SU-DHL-6 (cell line): ENCODE data around the gene IL1RL1.

Experiments used
- H2AFZ ChIP-seq: fragments of 200-600 bp; sonication (generic); 2 replicates; pipeline ENCODE4 v1.6.1; 2014; ENCODE audit warnings: low read depth, mild to moderate bottlenecking, moderate library complexity, mixed read lengths, antibody characterized with exemption, low read length; ENCODE audit not compliant: severe bottlenecking
- H3F3A ChIP-seq: fragments of 200-600 bp; shearing (Covaris generic); 2 replicates; pipeline ENCODE4 v1.6.0; 2016; ENCODE audit warnings: antibody characterized with exemption, mild to moderate bottlenecking; ENCODE audit not compliant: insufficient read depth
- H3K27ac ChIP-seq: fragments of 200-600 bp; sonication (generic); 2 replicates; pipeline ENCODE4 v1.5.1; 2016; ENCODE audit warnings: low read depth, mild to moderate bottlenecking, low read length, moderate library complexity, mixed read lengths
- H3K27me3 ChIP-seq: fragments of 200-600 bp; sonication (generic), shearing (Covaris generic); 2 replicates; pipeline ENCODE4 v1.6.0; 2014; ENCODE audit warnings: mild to moderate bottlenecking, low read length
- H3K36me3 ChIP-seq: fragments of 200-600 bp; sonication (generic); 2 replicates; pipeline ENCODE4 v1.6.1; 2014; ENCODE audit warnings: mild to moderate bottlenecking, low read length, mixed read lengths
- H3K4me2 ChIP-seq: fragments of 300-600, 200-600 bp; shearing (Covaris generic), sonication (generic); 2 replicates; pipeline ENCODE4 v1.6.0; 2014; ENCODE audit warnings: low read length, low read depth, mild to moderate bottlenecking; ENCODE audit not compliant: poor library complexity, severe bottlenecking
- H3K4me3 ChIP-seq: fragments of 200-600 bp; sonication (generic); 2 replicates; pipeline ENCODE4 v1.5.1; 2014; ENCODE audit warnings: antibody characterized with exemption, low read length, mild to moderate bottlenecking, mixed read lengths; ENCODE audit not compliant: insufficient read depth, poor library complexity, severe bottlenecking
- H3K79me2 ChIP-seq: fragments of 200-600 bp; sonication (generic); 2 replicates; pipeline ENCODE4 v1.6.1; 2014; ENCODE audit warnings: mild to moderate bottlenecking, low read length, moderate library complexity; ENCODE audit not compliant: insufficient read depth
- H3K9ac ChIP-seq: fragments of 200-600 bp; sonication (generic); 2 replicates; pipeline ENCODE4 v1.7.0; 2014; ENCODE audit warnings: mild to moderate bottlenecking, low read length
- H3K9me2 ChIP-seq: fragments of 200-600 bp; sonication (generic); replicated peaks from 2 replicates; pipeline ENCODE4 v1.6.1; 2014; ENCODE audit warnings: low read length; ENCODE audit not compliant: insufficient read depth
- H3K9me3 ChIP-seq: fragments of 200-600 bp; sonication (generic); 2 replicates; pipeline ENCODE4 v1.6.1; 2014; ENCODE audit warnings: low read length, mixed read lengths; ENCODE audit not compliant: insufficient read depth
- H4K20me1 ChIP-seq: fragments of 200-600 bp; sonication (generic); 2 replicates; pipeline ENCODE4 v1.6.1; 2014; ENCODE audit warnings: low read depth, mild to moderate bottlenecking, antibody characterized with exemption, low read length, moderate library complexity, mixed read lengths
- EZH2phosphoT487 ChIP-seq: fragments of 200-600 bp; sonication (generic), shearing (Covaris generic); conservative IDR thresholded peaks from 2 replicates; pipeline ENCODE4 v1.6.1; 2018; ENCODE audit warnings: mild to moderate bottlenecking, antibody characterized with exemption, low read length, moderate library complexity, mixed read lengths
- TF ChIP-seq, protein P1 (sequence below): fragments of 200-600 bp; sonication (generic); IDR thresholded peaks from one replicate; pipeline ENCODE4 v1.5.1; 2017; ENCODE audit warnings: antibody characterized with exemption, mild to moderate bottlenecking, low read length, moderate library complexity; ENCODE audit not compliant: insufficient read depth, poor library complexity, severe bottlenecking

Gene IL1RL1

DNA sequence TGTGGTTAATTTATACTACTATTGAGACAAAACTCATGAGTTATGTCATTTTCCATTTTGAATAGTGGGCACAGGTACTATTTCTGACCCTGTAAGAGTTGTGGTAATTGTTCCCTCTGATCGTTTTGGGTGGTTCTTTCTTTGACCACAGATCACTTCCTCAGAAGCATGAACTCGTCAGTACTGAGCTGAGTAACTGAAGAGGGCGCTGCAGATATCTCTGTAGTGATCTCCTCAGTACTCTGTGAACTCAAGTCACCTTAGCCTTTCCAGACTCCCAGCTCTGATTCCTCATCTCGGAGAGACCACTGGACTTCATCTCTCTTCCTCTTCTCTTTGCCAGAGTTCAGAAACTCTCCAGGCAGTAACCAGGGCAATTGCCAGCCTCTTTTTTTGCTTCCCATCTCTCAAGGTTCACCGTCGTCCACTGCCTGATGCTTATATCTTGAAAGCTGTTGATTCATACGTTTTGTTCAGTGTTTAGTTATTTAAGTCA lies 9.4 kb upstream of the IL1RL1 start:
- Histone ChIP-seq H3K4me2 (no peak overlapping the region), H3K27me3 (no peaks in the 10 kb centered on the region), H3F3A (no peaks in the 10 kb centered on the region), H3K9ac (no peak overlapping the region), H3K79me2 (no peaks in the 10 kb centered on the region), H3K27ac (no peak overlapping the region), H3K4me3 (no peak overlapping the region), H2AFZ (no peak overlapping the region), H3K9me3 (no peaks in the 10 kb centered on the region), H3K9me2 (no peaks in the 10 kb centered on the region), H4K20me1 (no peaks in the 10 kb centered on the region), H3K36me3 (no peaks in the 10 kb centered on the region)
- TF ChIP-seq EZH2phosphoT487 = no peak
- TF ChIP-seq, protein P1, sequence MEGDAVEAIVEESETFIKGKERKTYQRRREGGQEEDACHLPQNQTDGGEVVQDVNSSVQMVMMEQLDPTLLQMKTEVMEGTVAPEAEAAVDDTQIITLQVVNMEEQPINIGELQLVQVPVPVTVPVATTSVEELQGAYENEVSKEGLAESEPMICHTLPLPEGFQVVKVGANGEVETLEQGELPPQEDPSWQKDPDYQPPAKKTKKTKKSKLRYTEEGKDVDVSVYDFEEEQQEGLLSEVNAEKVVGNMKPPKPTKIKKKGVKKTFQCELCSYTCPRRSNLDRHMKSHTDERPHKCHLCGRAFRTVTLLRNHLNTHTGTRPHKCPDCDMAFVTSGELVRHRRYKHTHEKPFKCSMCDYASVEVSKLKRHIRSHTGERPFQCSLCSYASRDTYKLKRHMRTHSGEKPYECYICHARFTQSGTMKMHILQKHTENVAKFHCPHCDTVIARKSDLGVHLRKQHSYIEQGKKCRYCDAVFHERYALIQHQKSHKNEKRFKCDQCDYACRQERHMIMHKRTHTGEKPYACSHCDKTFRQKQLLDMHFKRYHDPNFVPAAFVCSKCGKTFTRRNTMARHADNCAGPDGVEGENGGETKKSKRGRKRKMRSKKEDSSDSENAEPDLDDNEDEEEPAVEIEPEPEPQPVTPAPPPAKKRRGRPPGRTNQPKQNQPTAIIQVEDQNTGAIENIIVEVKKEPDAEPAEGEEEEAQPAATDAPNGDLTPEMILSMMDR = no peak

DNA sequence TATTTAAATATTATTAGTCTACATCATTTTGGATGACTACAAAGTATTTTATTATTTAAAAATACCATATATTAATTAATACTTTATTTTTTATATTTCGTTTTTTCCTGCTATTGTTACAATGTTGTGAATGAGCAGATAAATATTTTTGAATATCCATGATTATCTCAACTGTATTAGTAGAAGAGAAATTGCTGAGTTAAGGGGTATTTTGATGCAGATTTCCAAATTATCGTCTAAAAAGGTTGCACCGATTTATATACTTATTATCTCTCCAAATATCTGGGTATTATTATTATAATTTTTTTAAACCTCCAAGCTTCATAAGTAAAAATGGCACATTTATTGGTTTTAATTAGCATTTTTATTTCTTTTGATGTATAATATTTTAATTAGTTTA lies 8.9 kb upstream of the IL1RL1 start:
- no peaks in the 10 kb centered on the region for H3F3A ChIP-seq
- H3K36me3 ChIP-seq = no peaks in the 10 kb centered on the region
- no peak overlapping the region for H3K4me3 ChIP-seq
- TF ChIP-seq EZH2phosphoT487 = no peak
- H3K79me2 ChIP-seq = no peaks in the 10 kb centered on the region
- H3K27me3 ChIP-seq = no peaks in the 10 kb centered on the region
- no peak overlapping the region for H3K4me2 ChIP-seq
- H3K9me3 ChIP-seq = no peaks in the 10 kb centered on the region
- no peaks in the 10 kb centered on the region for H4K20me1 ChIP-seq
- no peak overlapping the region for H3K9ac ChIP-seq
- H2AFZ ChIP-seq = no peak overlapping the region
- H3K9me2 ChIP-seq = no peaks in the 10 kb centered on the region
- H3K27ac ChIP-seq = no peak overlapping the region

DNA sequence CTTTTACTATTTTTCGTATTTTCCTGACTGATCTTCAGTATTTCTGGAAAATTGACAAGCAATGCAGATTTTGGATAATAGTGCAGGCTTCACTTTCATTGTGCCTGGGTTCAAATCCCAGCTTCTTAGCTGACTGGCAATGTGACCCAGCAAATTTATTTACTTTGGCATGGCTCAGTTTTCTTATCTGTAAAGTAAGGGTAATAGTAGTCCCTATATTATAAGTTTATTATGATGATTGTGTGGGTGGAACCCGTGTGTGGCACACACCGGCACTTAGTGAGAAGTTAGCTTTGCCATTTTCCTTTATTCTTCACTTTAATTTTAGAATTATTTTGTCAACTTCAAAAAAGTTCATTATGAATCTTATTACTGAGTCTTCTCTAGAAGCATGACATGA lies 7.8 kb upstream of the IL1RL1 start:
- Histone ChIP-seq H3K27me3 (no peaks in the 10 kb centered on the region), H3K9me2 (no peaks in the 10 kb centered on the region), H3K27ac (no peak overlapping the region), H3K4me2 (no peak overlapping the region), H3K9me3 (no peaks in the 10 kb centered on the region), H4K20me1 (no peaks in the 10 kb centered on the region), H3K79me2 (no peaks in the 10 kb centered on the region), H3K36me3 (no peaks in the 10 kb centered on the region), H3K9ac (no peak overlapping the region), H3F3A (no peaks in the 10 kb centered on the region), H2AFZ (no peak overlapping the region), H3K4me3 (no peak overlapping the region)
- no peak for TF ChIP-seq EZH2phosphoT487
- TF ChIP-seq, protein P1 = no peak

DNA sequence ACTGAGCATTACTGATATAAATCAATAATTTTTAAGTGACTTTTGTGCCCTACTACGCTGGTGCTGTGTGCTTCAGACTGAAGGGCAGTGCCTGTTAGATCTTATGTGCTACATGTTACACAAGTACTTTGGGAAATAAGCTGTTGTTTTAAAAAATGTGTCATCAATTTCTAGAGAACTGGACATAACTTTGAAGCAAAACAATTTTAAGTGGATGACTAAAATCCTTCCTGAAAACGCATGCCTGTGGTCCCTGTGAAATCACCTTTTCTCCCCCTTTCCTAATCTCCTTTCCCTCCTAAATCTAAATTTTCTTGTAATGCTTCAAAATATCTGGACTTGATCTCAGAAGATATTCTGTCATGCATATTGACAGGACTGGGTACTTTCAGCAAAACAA lies 7.1 kb upstream of the IL1RL1 start:
- no peaks in the 10 kb centered on the region for H3K36me3 ChIP-seq
- H3K27ac ChIP-seq = no peak overlapping the region
- no peaks in the 10 kb centered on the region for H4K20me1 ChIP-seq
- no peaks in the 10 kb centered on the region for H3F3A ChIP-seq
- H3K9ac ChIP-seq = no peak overlapping the region
- no peak overlapping the region for H2AFZ ChIP-seq
- TF ChIP-seq EZH2phosphoT487 = no peak
- TF ChIP-seq, protein P1 = no peak
- no peaks in the 10 kb centered on the region for H3K79me2 ChIP-seq
- H3K27me3 ChIP-seq = no peaks in the 10 kb centered on the region
- no peak overlapping the region for H3K4me2 ChIP-seq
- no peak overlapping the region for H3K4me3 ChIP-seq
- H3K9me3 ChIP-seq = no peaks in the 10 kb centered on the region
- H3K9me2 ChIP-seq = no peaks in the 10 kb centered on the region
